Mucosa of rectum (tissue), 2 donors: ENCODE results near the gene UCHL1.
A peak's percentile ranks its signal among the peaks of the same experiment; 100 is the strongest.

ENCODE experiments used
- H3K27ac ChIP-seq, 2 donors: one replicate each; pipeline ENCODE4 v1.7.0; 2013; ENCODE audit warnings: inconsistent platforms in 2 of 2, low read depth in 2 of 2, low read length in 2 of 2
- H3K27me3 ChIP-seq, 2 donors: one replicate each; pipeline ENCODE4 v1.7.0; 2013; ENCODE audit warnings: low read length in 2 of 2; ENCODE audit not compliant: control insufficient read depth in 2 of 2, insufficient read depth in 2 of 2
- H3K36me3 ChIP-seq, 2 donors: one replicate each; pipeline ENCODE4 v1.7.0; 2013; ENCODE audit warnings: low read length in 2 of 2; ENCODE audit not compliant: control insufficient read depth in 2 of 2, insufficient read depth in 2 of 2
- H3K4me1 ChIP-seq, 2 donors: one replicate each; pipeline ENCODE4 v1.7.0; 2013; ENCODE audit warnings: low read length in 2 of 2, mild to moderate bottlenecking in 1 of 2; ENCODE audit not compliant: control insufficient read depth in 2 of 2, insufficient read depth in 2 of 2
- H3K4me3 ChIP-seq, 2 donors: one replicate each; pipeline ENCODE4 v1.7.0; 2013; ENCODE audit warnings: low read length in 2 of 2
- H3K9ac ChIP-seq, 2 donors: one replicate each; pipeline ENCODE4 v1.7.0; 2013; ENCODE audit warnings: low read length in 2 of 2, low read depth in 1 of 2, mild to moderate bottlenecking in 1 of 2
- H3K9me3 ChIP-seq, 2 donors: one replicate each; pipeline ENCODE4 v1.7.0; 2013; ENCODE audit warnings: low read length in 2 of 2; ENCODE audit not compliant: control insufficient read depth in 2 of 2
- donor health status: healthy.
- donor health status: Normal muscosa, but diverticular disease.

Gene UCHL1

DNA sequence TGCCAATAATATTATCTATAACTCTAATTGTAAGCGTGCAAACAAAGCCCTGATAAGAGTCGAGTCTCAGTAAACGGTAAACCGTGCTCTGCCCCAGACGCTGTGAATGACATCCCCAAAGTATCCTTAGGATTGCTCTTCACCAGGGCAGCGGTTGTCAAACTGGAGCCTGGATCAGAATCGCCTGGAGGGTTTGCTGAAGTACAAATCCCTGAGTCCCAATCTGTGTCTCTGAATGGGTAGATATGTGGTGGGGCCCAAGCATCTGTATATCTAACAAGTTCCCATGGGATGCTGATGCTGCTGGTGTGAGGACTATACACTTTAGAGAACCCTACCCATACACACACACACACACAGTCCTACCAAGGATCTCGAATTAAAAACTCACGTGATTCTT is 41.6 kb upstream of the UCHL1 start:
- Histone ChIP-seq H3K27ac (peak overlapping the region; percentile 73 to 80), H3K27me3 (no peaks in the 10 kb centered on the region), H3K9ac (no peak overlapping the region), H3K36me3 (no peaks in the 10 kb centered on the region), H3K4me3 (peak overlapping the region; percentile 46 to 90), H3K9me3 (no peaks in the 10 kb centered on the region), H3K4me1 (peaks cover 13 to 15% of the 10 kb centered on the region in 2 donors)

DNA sequence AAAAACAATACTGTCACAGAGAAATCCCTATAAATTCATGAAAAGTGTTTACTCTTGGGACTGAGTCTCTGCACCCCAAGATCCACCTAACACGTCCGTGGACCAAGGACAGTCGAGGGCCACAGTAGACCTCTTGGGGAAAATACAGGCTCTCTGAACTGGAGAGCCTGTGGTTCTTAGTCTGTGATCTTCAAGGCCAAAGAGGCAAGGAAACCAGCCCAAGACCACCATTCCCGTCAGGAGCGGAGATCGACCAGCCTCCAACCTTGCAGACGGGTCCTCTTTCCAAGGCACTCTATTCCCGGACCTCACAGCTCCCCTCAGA is 40.8 kb upstream of the UCHL1 start:
- no peaks in the 10 kb centered on the region for H3K9me3 ChIP-seq
- peak overlapping the region; percentile 72 to 90 for H3K4me3 ChIP-seq
- no peaks in the 10 kb centered on the region for H3K27me3 ChIP-seq
- H3K36me3 ChIP-seq = no peaks in the 10 kb centered on the region
- H3K9ac ChIP-seq = peak overlapping the region; percentile 76 to 83
- H3K27ac ChIP-seq = peak overlapping the region; percentile 10 to 52
- H3K4me1 ChIP-seq = peaks cover 11 to 15% of the 10 kb centered on the region in 2 donors

DNA sequence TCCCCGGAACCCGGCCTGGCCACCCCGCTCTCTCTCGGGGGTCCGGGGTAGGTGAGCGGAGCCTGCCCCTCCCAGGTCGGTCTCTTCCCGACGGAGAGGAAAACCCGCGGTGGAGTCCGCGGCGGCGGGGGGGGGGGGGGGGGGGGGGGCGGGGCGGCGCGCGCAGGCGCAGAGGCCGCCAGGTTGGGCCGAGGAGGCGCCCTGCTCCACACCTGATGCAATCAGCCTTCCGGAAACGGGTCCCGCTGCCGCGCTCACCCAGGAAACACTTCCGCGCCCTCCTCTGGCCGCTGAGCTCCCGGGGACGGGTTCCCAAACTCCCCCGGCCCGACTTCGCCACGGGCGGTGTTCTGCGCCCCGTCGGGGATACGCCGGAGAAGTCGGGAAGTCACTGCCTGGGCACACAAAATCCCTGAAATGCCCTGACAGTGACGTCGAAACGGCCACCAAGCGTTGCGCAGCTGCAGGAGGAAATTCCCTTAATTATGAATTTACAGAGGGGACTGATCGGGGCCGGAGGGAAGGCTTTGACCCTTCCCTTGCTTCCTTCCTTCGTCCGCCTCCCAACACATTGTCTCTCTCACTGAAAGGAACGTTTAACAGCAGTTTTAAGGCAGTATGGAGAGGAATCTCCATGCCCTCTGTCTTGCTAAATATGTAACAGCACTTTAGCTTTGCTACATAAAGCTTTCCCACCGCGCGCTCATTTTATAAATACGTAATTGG is 40.3 kb upstream of the UCHL1 start:
- H3K36me3 ChIP-seq = no peaks in the 10 kb centered on the region
- H3K27me3 ChIP-seq = no peaks in the 10 kb centered on the region
- no peaks in the 10 kb centered on the region for H3K9me3 ChIP-seq
- H3K27ac ChIP-seq = peak overlapping the region; percentile 88 to 91
- H3K9ac ChIP-seq = peak overlapping the region; percentile 89 to 96
- H3K4me3 ChIP-seq = peak overlapping the region; percentile 86 to 90
- peaks cover 11 to 15% of the 10 kb centered on the region in 2 donors for H3K4me1 ChIP-seq

DNA sequence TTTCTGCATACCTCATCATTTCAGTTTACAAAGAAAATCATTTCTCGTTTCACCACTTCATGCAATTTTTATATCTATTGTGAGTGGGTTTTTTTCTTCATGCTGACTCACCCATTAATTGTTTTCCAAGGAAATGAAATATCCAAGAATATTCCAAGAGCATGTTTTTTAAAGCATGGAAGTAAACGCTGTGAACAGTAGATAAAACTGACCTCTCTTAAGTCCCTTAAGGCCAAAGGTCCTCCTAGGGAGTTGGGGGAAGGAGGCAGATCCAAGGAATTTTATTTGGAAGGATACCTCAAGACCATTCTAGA is 39.8 kb upstream of the UCHL1 start:
- Histone ChIP-seq H3K9ac (peak overlapping the region; percentile 89 to 96), H3K27me3 (no peaks in the 10 kb centered on the region), H3K27ac (peak overlapping the region; percentile 88 to 91), H3K9me3 (no peaks in the 10 kb centered on the region), H3K4me1 (peaks cover 11 to 15% of the 10 kb centered on the region in 2 donors), H3K4me3 (peak overlapping the region; percentile 86 to 90), H3K36me3 (no peaks in the 10 kb centered on the region)

DNA sequence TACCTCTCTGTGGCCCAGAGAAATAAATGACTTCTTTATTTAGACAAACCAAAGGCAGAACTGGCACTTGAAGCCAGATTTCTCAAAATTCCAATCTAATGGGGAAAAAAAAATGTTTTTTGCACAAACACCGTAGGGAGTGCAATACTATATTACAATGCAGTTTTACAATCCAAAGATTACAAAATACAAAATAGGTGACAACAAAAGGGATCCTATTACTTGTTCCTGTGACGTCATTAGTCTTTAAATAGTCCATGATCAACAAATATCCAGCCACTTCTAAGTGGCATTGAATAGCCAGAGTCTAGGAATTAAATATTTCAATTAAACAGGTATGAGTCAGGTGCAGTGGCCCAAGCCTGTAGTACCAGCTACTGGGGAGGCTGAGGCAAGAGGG is 39.4 kb upstream of the UCHL1 start:
- Histone ChIP-seq H3K27me3 (no peaks in the 10 kb centered on the region), H3K27ac (no peak overlapping the region), H3K4me3 (no peak overlapping the region), H3K4me1 (peaks cover 11 to 13% of the 10 kb centered on the region in 2 donors), H3K36me3 (no peaks in the 10 kb centered on the region), H3K9me3 (no peaks in the 10 kb centered on the region), H3K9ac (no peak overlapping the region)

DNA sequence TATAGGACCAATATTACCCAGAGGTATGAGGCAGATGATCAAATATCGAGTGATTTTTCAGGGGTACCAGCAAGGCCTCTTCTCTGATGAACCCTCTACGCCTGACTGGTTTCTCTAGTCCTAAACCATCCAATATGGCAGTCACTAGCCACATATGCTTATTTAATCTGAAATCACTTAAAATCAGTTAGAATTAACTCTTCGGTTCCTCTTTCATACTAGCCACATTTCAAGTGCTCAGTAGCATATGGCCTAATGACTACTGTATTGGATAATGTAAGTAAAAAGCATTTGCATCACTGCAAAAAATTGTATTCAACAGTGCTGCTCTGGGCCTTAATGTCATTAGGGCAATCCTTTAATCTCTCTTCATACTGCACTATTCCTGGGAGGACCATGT is 38.0 kb upstream of the UCHL1 start:
- H3K4me3 ChIP-seq = no peak overlapping the region
- H3K27ac ChIP-seq = no peak overlapping the region
- H3K4me1 ChIP-seq = peaks cover 6 to 7% of the 10 kb centered on the region in 2 donors
- no peaks in the 10 kb centered on the region for H3K36me3 ChIP-seq
- H3K9ac ChIP-seq = no peak overlapping the region
- H3K27me3 ChIP-seq = no peaks in the 10 kb centered on the region
- H3K9me3 ChIP-seq = no peaks in the 10 kb centered on the region

DNA sequence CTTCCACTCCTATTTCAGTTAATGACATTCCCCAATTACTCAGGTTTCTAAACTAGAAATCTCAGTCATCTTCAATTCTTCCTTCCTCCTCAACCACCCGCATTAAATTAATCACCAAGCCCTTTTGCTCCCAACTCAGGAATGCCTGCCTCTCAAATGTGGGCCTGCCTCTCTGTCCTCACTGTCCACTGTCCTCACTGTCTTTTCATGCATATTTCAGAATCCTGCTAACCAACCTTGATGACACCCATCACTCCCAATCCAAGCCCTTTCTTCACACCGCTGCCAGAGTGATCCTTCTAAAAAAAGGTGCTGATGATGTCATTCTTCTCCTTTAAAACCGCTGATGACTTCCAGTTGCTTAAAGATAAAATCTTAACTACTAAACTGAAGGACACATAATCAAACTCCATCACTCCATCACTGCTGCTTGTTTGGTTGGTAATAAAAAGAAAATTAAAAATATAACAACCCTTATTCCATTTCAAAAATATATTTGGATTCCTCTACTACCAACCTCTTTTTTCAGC is 37.2 kb upstream of the UCHL1 start:
- Histone ChIP-seq H3K36me3 (no peaks in the 10 kb centered on the region), H3K9ac (no peak overlapping the region), H3K27me3 (no peaks in the 10 kb centered on the region), H3K4me1 (peaks cover 6 to 7% of the 10 kb centered on the region in 2 donors), H3K4me3 (no peak overlapping the region), H3K9me3 (no peaks in the 10 kb centered on the region), H3K27ac (no peak overlapping the region)

DNA sequence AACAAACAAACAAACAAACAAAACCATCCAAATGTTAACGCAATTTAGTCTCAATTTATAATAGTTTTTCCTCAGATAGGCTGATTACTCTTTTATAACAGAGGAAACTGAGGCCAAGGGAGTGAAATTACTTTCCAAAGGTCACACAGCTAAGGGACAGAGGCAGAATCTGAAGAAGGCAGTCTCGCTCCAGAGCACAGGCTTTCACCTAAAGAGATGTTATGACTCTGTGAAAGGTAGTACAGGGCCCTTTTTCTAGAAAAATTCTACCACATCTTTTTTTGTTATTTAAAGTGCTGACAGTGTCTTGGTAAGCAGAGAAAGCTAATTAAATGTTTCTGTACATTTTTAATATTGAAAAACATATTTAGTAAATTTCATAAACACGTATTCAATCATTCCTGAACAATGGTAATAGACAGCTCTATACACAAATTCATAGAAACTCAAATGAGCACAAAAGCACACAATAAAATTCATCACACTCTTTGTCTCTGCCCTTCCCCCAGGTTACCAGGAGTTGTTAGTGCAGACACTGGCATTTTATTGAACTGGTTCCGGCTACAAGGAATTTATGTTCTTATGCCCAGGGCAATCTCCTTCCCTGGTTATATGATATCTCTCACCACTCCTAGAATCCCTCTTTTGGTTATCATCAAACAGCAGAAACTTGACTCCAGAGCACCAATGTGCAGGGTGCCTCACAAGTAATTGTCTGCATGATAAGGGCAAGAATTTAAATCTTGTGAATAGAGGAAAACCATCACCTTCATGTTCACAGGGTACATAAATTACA is 34.7 kb upstream of the UCHL1 start:
- H3K9me3 ChIP-seq = no peaks in the 10 kb centered on the region
- no peaks in the 10 kb centered on the region for H3K4me1 ChIP-seq
- H3K4me3 ChIP-seq = no peak overlapping the region
- H3K27me3 ChIP-seq = no peaks in the 10 kb centered on the region
- H3K36me3 ChIP-seq = no peaks in the 10 kb centered on the region
- no peak overlapping the region for H3K27ac ChIP-seq
- H3K9ac ChIP-seq = no peak overlapping the region

DNA sequence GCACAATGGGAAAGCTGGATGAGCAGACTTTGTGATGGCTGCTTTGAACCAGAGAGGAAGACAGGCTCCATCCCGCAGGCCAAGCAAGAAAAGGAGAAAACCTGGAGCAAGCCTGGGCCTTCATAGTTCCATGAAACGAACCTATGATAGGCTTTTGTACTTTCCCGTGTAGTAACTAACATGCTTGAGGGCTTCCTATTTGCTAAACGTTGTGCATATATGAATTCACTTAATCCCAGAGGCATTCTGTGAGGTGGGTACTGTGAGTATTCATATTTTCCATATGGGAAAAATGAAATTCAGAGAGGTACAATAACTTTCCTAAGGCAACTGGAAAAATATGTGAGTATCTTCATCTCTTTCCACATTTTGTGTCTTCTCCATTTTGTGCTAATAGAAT is 28.8 kb upstream of the UCHL1 start:
- Histone ChIP-seq H3K4me1 (no peaks in the 10 kb centered on the region), H3K36me3 (no peaks in the 10 kb centered on the region), H3K27me3 (no peaks in the 10 kb centered on the region), H3K27ac (no peak overlapping the region), H3K9me3 (no peaks in the 10 kb centered on the region), H3K9ac (no peak overlapping the region), H3K4me3 (no peak overlapping the region)

DNA sequence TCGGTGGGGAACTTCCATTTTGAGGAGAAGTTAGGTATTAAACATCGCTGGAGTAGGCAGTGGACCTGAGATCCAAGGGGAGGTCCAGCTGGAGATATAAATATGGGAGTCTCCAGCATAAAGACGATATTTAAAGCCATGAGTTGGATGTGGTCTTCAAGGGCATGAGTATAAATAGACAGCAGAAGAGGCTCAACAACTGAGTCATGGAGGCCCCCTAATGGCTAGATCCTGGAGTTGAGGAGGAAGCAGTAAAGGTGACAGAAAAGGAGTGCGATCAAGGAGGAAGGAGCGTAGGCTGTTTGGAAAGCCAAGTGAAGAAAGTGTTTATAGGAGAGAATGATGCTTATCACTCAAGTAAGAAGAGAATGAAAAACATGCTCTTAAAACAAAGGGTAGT is 24.3 kb upstream of the UCHL1 start:
- Histone ChIP-seq H3K27me3 (no peaks in the 10 kb centered on the region), H3K36me3 (no peaks in the 10 kb centered on the region), H3K27ac (no peak overlapping the region), H3K4me1 (no peaks in the 10 kb centered on the region), H3K9ac (no peak overlapping the region), H3K9me3 (no peaks in the 10 kb centered on the region), H3K4me3 (no peak overlapping the region)
